GM12878 (cell line): Measurements from ENCODE around the gene HAGHL. TPM values are rescaled to one million over a fixed set of nuclear protein-coding genes. Genes with fewer than 3 reads are reported as not detected.

Source experiments
- ATAC-seq: fragments of 200-7000 bp; cut with Tn5 transposase; 3 replicates; pipeline ENCODE4 v1.9.1; 2020; ENCODE audit warnings: mild to moderate bottlenecking, moderate library complexity
- BruUV-seq: library from RNA; stranded (reverse); fragments of 400-500 nt; replicated peaks from 2 replicates; lab custom pipeline; 2021; lab: Mats Ljungman, UMichigan
- CTCF ChIA-PET: fragments of 300-600 bp; sonication (Branson Sonifier 250); formaldehyde crosslinking; extraction: SDS; loops from one replicate; lab custom pipeline; 2021; ENCODE audit warnings: inconsistent platforms; lab: Yijun Ruan, JAX
- POLR2A ChIA-PET: fragments of 350-600 bp; formaldehyde crosslinking; extraction: SDS; loops from one replicate; lab custom pipeline; 2021; ENCODE audit warnings: inconsistent platforms; lab: Charles Lee
- RAD21 ChIA-PET: fragments of 300-600 bp; sonication (Branson Sonifier 250); formaldehyde crosslinking; loops from one replicate; lab custom pipeline; 2023; ENCODE audit warnings: antibody characterized with exemption; ENCODE audit not compliant: unreplicated experiment; lab: Charles Lee
- SMC1A ChIA-PET: fragments of 300-600 bp; sonication (Branson Sonifier 250); formaldehyde crosslinking; loops from one replicate; lab custom pipeline; 2023; ENCODE audit not compliant: unreplicated experiment, uncharacterized antibody; lab: Charles Lee
- DNase-seq: peaks from one replicate; pipeline ENCODE4 v3.0.0-alpha.2; 2011; ENCODE audit warnings: low read depth, low spot score
- FAIRE-seq: peaks from 3 replicates; lab custom pipeline; 2011; peaks lifted over from hg19 to GRCh38; lab: Jason Lieb, UNC
- H2AFZ ChIP-seq: 2 replicates; pipeline ENCODE4 v1.6.0; 2011; ENCODE audit warnings: low read depth, low read length, control low read depth; ENCODE audit not compliant: control insufficient read depth
- H3K27ac ChIP-seq: 2 replicates; pipeline ENCODE4 v1.5.1; 2011; ENCODE audit warnings: control low read depth; ENCODE audit not compliant: control insufficient read depth, insufficient read depth
- H3K27me3 ChIP-seq, 2 experiments: replicated peaks in 1 of 2; 2 replicates each; pipeline versions ENCODE4 v1.6.0 to v1.6.1; 2011; ENCODE audit warnings: low read length in 1 of 2; ENCODE audit not compliant: control insufficient read depth in 2 of 2, insufficient read depth in 2 of 2
- H3K36me3 ChIP-seq, 2 experiments: 2 replicates each; pipeline ENCODE4 v1.5.1; 2011; ENCODE audit warnings: low read length in 1 of 2; ENCODE audit not compliant: control insufficient read depth in 2 of 2, insufficient read depth in 2 of 2
- H3K4me1 ChIP-seq: 2 replicates; pipeline ENCODE4 v1.6.1; 2011; ENCODE audit warnings: mild to moderate bottlenecking, low read length, moderate library complexity, mixed read lengths; ENCODE audit not compliant: control insufficient read depth, insufficient read depth
- H3K4me2 ChIP-seq: 2 replicates; pipeline ENCODE4 v1.6.0; 2011; ENCODE audit warnings: control low read depth; ENCODE audit not compliant: control insufficient read depth, insufficient read depth
- H3K4me3 ChIP-seq: fragments of 200-600 bp; sonication (generic); 2 replicates; pipeline ENCODE4 v1.5.1; 2016
- H3K79me2 ChIP-seq: 2 replicates; pipeline ENCODE4 v1.6.0; 2011; ENCODE audit warnings: low read length; ENCODE audit not compliant: control insufficient read depth, insufficient read depth
- H3K9ac ChIP-seq: 2 replicates; pipeline ENCODE4 v1.8.0; 2011; ENCODE audit warnings: low read length, control low read depth, mixed read lengths; ENCODE audit not compliant: control insufficient read depth, insufficient read depth
- H3K9me3 ChIP-seq: replicated peaks from 3 replicates; pipeline ENCODE4 v1.5.1; 2011; ENCODE audit warnings: mild to moderate bottlenecking, low read length; ENCODE audit not compliant: control insufficient read depth, insufficient read depth
- H4K20me1 ChIP-seq: 2 replicates; pipeline ENCODE4 v1.6.0; 2011; ENCODE audit not compliant: control insufficient read depth, insufficient read depth
- ESRRA ChIP-seq: IDR thresholded peaks from 2 replicates; pipeline ENCODE4 v1.6.1; 2012; ENCODE audit warnings: mild to moderate bottlenecking, low read length, improper control_type of control experiment
- HDGF ChIP-seq: fragments of 450-650 bp; IDR thresholded peaks from 2 replicates; pipeline ENCODE4 v1.6.1; 2016; ENCODE audit warnings: antibody characterized with exemption
- KDM1A ChIP-seq: fragments of 200-600 bp; sonication (generic); IDR thresholded peaks from 2 replicates; pipeline ENCODE4 v1.6.1; 2016; ENCODE audit warnings: borderline replicate concordance
- NBN ChIP-seq: fragments of 450-650 bp; IDR thresholded peaks from 2 replicates; pipeline ENCODE4 v1.6.1; 2016
- POLR2AphosphoS5 ChIP-seq: IDR thresholded peaks from 2 replicates; pipeline ENCODE4 v1.6.1; 2011; ENCODE audit warnings: mild to moderate bottlenecking, low read length, inconsistent platforms
- SMAD5 ChIP-seq: IDR thresholded peaks from 2 replicates; pipeline ENCODE4 v1.6.1; 2016; ENCODE audit warnings: antibody characterized with exemption, low read depth
- SUPT20H ChIP-seq: IDR thresholded peaks from 2 replicates; pipeline ENCODE4 v1.6.1; 2011; ENCODE audit warnings: low read depth, mild to moderate bottlenecking, low read length, moderate library complexity, borderline replicate concordance; ENCODE audit not compliant: control insufficient read depth
- TCF7 ChIP-seq: IDR thresholded peaks from 2 replicates; pipeline ENCODE4 v1.6.1; 2014; ENCODE audit warnings: antibody characterized with exemption, borderline replicate concordance
- ZBTB40 ChIP-seq: fragments of 450-650 bp; IDR thresholded peaks from 2 replicates; pipeline ENCODE4 v1.6.1; 2016; ENCODE audit warnings: mild to moderate bottlenecking, moderate library complexity, borderline replicate concordance
- ZZZ3 ChIP-seq: IDR thresholded peaks from 2 replicates; pipeline ENCODE4 v1.6.1; 2011; ENCODE audit warnings: low read depth; ENCODE audit not compliant: control insufficient read depth, insufficient read length
- WGBS: methylation state at CpG from one replicate; pipeline ENCODE4 v1.1.6; 2016; ENCODE audit warnings: low lambda C conversion rate; ENCODE audit not compliant: insufficient replicate concordance, insufficient coverage; ENCODE audit errors: missing lambda C conversion rate; 5-methylcytosine and 5-hydroxymethylcytosine counted together
- in situ Hi-C: fragments of 300-500 bp; cut with MboI; formaldehyde crosslinking; loops from 9 replicates; pipeline ENCODE4 v1.14.3; 2018; ENCODE audit warnings: mixed read lengths
- intact Hi-C: fragments of 100-400 bp; cut with micrococcal nuclease; formaldehyde crosslinking; loops from one replicate; pipeline ENCODE4 v1.14.2; 2022; ENCODE audit not compliant: unreplicated experiment
- polyA plus RNA-seq, 11 experiments: library from polyadenylated mRNA; depleted of rRNA in 4 of 11; unstranded in 6 of 11; stranded (reverse) in 5 of 11; fragments of >200 nt; fragmentation: Nextera tagmentation in 4 of 11; fragmentation: Illumina TruSeq in 1 of 11; extraction: Ambion mirVana in 4 of 11; extraction: Trizol in 1 of 11; gene quantifications; 1 replicate in 1 of 11; 2 replicates in 10 of 11; pipeline versions ENCODE4 v1.2.1 to v1.2.3, GENCODE V29; 2011 to 2016; ENCODE audit warnings: inconsistent platforms in 2 of 11, missing spikeins in 2 of 11, low read depth in 1 of 11
- total RNA-seq, 4 experiments: library from RNA; depleted of rRNA in 3 of 4; stranded (reverse); fragments of >200 nt in 3 of 4; fragmentation: Illumina TruSeq in 1 of 4; extraction: Trizol in 1 of 4; gene quantifications; 2 replicates each; pipeline versions ENCODE4 v1.2.1 to v1.2.3, GENCODE V29; 2013 to 2021
- TF ChIP-seq, protein P1 (sequence below): fragments of 450-650 bp; formaldehyde crosslinking; IDR thresholded peaks from 2 replicates; pipeline ENCODE4 v1.4.0; 2022; ENCODE audit warnings: mild to moderate bottlenecking, moderate library complexity

Gene HAGHL
- total and polyA plus RNA-seq, 10 of the 15 experiments (the other 5 are each of a cell fraction or from before 2014, with no cell fraction given) = 0.23 to 44.6 (median 16.4) TPM

- H3K9me3 ChIP-seq = no peaks in the 10 kb centered on the region
- ATAC-seq = no peak
- ChIA-PET CTCF (no interaction called here), RAD21 (no interaction called here), SMC1A (no interaction called here), POLR2A (no interaction called here)
- in situ Hi-C loops = no loop called here
- no peak overlapping the region for H3K9ac ChIP-seq
- BruUV-seq = no TSS peak
- no peaks in the 10 kb centered on the region for H3K4me1 ChIP-seq
- no peaks in the 10 kb centered on the region for H3K79me2 ChIP-seq
- no peak overlapping the region for H2AFZ ChIP-seq
- WGBS = 26% methylated on average over 16 of the region's 17 CpGs
- H4K20me1 ChIP-seq = no peaks in the 10 kb centered on the region
- TF ChIP-seq SMAD5 (no peak), TCF7 (no peak), NBN (no peak), POLR2AphosphoS5 (no peak), HDGF (no peak), ZBTB40 (no peak), KDM1A (no peak), SUPT20H (no peak), ESRRA (no peak), ZZZ3 (no peak)
- TF ChIP-seq, protein P1, sequence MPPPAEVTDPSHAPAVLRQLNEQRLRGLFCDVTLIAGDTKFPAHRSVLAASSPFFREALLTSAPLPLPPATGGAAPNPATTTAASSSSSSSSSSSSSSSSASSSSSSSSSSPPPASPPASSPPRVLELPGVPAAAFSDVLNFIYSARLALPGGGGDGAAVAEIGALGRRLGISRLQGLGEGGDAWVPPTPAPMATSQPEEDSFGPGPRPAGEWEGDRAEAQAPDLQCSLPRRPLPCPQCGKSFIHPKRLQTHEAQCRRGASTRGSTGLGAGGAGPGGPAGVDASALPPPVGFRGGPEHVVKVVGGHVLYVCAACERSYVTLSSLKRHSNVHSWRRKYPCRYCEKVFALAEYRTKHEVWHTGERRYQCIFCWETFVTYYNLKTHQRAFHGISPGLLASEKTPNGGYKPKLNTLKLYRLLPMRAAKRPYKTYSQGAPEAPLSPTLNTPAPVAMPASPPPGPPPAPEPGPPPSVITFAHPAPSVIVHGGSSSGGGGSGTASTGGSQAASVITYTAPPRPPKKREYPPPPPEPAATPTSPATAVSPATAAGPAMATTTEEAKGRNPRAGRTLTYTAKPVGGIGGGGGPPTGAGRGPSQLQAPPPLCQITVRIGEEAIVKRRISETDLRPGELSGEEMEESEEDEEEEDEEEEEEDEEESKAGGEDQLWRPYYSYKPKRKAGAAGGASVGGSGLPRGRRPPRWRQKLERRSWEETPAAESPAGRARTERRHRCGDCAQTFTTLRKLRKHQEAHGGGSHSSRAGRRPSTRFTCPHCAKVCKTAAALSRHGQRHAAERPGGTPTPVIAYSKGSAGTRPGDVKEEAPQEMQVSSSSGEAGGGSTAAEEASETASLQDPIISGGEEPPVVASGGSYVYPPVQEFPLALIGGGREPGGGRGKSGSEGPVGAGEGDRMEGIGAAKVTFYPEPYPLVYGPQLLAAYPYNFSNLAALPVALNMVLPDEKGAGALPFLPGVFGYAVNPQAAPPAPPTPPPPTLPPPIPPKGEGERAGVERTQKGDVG (CRISPR knock-in tag) = no peak
- DNase-seq = no peak
- no peaks in the 10 kb centered on the region for H3K27me3 ChIP-seq
- H3K4me3 ChIP-seq = no peak overlapping the region
- FAIRE-seq = no peak
- H3K27ac ChIP-seq = no peak overlapping the region
- intact Hi-C loops = no loop called here
- H3K36me3 ChIP-seq = no peaks in the 10 kb centered on the region
- H3K4me2 ChIP-seq = no peak overlapping the region
Observed at GRCh38 chr16:762595-763268, 35.8 kb downstream of the HAGHL start.
